Measurements from ENCODE around the gene TSPAN9.

DNA sequence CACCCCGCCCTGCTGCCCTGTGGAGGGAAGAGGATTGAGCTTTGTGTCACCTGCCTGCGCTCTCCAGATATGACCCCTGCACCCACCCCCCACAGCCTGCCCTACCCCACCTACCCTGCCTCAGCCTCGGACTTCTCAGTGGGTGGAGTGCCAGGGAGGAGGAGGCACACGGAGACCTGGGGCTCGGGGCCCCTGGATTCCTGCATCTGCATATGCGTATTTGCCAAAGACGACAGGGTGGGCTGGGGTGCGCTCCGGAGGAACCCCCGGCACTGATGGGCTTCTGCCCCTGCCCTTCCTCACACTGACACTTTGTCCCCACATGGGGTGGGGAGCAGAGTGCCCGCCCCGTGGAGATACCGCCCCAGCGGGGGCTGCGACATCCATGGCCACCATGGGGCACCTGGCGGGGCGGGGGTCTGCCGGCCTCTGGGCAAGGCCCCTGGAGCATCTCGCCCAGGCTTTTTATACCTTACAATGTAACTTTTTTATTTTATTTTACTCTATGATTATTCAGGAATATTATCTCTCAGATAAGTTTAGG lies 206.0 kb downstream of the TSPAN9 start:
- TF ChIP-seq, protein P1, sequence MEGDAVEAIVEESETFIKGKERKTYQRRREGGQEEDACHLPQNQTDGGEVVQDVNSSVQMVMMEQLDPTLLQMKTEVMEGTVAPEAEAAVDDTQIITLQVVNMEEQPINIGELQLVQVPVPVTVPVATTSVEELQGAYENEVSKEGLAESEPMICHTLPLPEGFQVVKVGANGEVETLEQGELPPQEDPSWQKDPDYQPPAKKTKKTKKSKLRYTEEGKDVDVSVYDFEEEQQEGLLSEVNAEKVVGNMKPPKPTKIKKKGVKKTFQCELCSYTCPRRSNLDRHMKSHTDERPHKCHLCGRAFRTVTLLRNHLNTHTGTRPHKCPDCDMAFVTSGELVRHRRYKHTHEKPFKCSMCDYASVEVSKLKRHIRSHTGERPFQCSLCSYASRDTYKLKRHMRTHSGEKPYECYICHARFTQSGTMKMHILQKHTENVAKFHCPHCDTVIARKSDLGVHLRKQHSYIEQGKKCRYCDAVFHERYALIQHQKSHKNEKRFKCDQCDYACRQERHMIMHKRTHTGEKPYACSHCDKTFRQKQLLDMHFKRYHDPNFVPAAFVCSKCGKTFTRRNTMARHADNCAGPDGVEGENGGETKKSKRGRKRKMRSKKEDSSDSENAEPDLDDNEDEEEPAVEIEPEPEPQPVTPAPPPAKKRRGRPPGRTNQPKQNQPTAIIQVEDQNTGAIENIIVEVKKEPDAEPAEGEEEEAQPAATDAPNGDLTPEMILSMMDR (IDR thresholded peaks at IDR 0.05) = no peak
- TF ChIP-seq EZH2 (IDR thresholded peaks at IDR 0.05) (no peak), EZH2phosphoT487 (IDR thresholded peaks at IDR 0.05) (no peak)
